ENCODE data around the gene TTC17. TPM values are rescaled to one million over a fixed set of nuclear protein-coding genes. Genes with fewer than 3 reads are reported as not detected.
A peak's percentile ranks its signal among the peaks of the same experiment; 100 is the strongest.

The TTC17 gene
- total RNA-seq, 1 donor from 2014 or later, result 56.7 TPM

DNA sequence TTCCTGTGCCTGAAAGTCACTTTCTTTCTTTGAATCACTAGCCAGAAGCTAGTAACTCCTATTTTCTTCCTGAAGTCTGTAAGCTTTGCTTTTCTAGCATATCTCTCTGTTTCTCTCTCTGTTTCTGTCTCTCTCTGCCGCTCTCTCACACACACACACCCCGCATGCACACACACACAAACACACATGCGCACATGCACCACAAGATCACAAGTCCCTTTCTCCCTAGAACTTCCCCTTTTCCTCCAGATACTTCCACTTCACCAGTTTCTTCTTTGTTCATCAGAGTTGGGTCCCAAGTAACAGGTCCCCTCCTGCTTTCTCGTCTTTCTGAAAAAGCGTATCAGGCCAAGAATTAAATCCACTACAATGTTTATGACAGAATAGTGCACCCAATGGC, 173.3 kb downstream of the TTC17 start:
- no peak for DNase-seq (ENCODE audit: low read depth)
- Histone ChIP-seq H3K9ac (ENCODE audit: low read length) (no peak overlapping the region), H4K20me1 (ENCODE audit: insufficient read depth, low read length) (no peaks in the 10 kb centered on the region), H3K27me3 (ENCODE audit: insufficient read depth, low read length) (peaks cover 10% of the 10 kb centered on the region), H2AFZ (ENCODE audit: low read depth, low read length) (no peak overlapping the region), H3K4me3 (ENCODE audit: insufficient read depth, low read depth, low read length) (no peak overlapping the region), H3K9me3 (ENCODE audit: insufficient read depth, low read depth, low read length) (no peaks in the 10 kb centered on the region), H3K36me3 (ENCODE audit: insufficient read depth, low read length) (no peaks in the 10 kb centered on the region), H3K79me2 (ENCODE audit: insufficient read depth, low read length) (no peaks in the 10 kb centered on the region), H3K4me2 (ENCODE audit: low read length) (no peak overlapping the region), H3K27ac (ENCODE audit: low read depth, low read length) (no peak overlapping the region), H3K4me1 (ENCODE audit: insufficient read depth, low read length) (no peaks in the 10 kb centered on the region)
- H3K9me3 Mint-ChIP-seq (ENCODE audit: unreplicated experiment), result peaks cover 2% of the 10 kb centered on the region
- TF ChIP-seq, protein P1, sequence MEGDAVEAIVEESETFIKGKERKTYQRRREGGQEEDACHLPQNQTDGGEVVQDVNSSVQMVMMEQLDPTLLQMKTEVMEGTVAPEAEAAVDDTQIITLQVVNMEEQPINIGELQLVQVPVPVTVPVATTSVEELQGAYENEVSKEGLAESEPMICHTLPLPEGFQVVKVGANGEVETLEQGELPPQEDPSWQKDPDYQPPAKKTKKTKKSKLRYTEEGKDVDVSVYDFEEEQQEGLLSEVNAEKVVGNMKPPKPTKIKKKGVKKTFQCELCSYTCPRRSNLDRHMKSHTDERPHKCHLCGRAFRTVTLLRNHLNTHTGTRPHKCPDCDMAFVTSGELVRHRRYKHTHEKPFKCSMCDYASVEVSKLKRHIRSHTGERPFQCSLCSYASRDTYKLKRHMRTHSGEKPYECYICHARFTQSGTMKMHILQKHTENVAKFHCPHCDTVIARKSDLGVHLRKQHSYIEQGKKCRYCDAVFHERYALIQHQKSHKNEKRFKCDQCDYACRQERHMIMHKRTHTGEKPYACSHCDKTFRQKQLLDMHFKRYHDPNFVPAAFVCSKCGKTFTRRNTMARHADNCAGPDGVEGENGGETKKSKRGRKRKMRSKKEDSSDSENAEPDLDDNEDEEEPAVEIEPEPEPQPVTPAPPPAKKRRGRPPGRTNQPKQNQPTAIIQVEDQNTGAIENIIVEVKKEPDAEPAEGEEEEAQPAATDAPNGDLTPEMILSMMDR (IDR thresholded peaks at IDR 0.05; ENCODE audit: insufficient read depth, low read depth, low read length), result no peak
- TF ChIP-seq EZH2 (IDR thresholded peaks at IDR 0.05; ENCODE audit: insufficient read depth, low read length), result no peak
- H3K36me3 Mint-ChIP-seq (ENCODE audit: low read depth, unreplicated experiment), result no peaks in the 10 kb centered on the region
- no peaks in the 10 kb centered on the region for H3K4me1 Mint-ChIP-seq (ENCODE audit: low read depth, unreplicated experiment)
- no peak overlapping the region for H3K4me3 Mint-ChIP-seq (ENCODE audit: unreplicated experiment)
- H3K27me3 Mint-ChIP-seq (ENCODE audit: low read depth, unreplicated experiment), result peaks cover 12% of the 10 kb centered on the region
- no peak for FAIRE-seq
- no peak overlapping the region for H3K27ac Mint-ChIP-seq (ENCODE audit: unreplicated experiment)

DNA sequence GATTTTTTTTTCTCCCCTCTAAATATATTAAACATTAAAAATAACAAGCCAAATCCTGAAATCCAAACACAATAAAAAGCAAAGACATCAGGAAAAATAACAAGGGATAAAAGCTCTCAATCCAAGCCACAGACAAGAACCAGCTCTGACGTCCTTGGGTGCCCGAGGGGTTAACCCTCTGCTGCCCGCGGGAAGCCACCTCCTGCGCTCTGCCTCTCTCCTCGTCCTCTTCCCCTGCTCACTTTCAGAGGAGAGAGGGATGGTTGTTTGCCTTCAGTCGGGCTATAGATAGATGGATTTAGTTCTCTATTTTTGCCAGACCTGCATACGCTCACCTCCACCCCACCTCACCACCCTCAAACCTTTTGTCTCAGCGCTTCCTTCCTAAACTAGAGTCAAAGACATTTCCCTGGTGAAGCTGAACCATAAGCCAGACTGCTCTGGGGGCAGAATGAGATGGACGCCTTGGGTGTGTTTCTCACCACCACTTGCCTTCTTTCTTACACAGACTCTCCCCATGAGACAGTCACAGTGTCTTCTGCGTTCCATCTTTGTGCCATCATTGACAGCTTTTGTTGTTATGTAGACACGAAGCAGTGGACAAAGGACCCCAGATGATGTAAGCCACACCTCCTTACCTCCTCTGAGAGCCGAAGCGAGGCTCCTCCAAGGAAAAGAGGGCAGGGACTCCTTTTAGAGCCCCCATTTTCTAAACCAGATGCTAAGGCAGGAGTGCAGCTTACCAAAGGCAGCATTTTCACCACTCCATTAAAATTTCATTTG, 179.3 kb downstream of the TTC17 start:
- Mint-ChIP-seq H3K4me1 (ENCODE audit: low read depth, unreplicated experiment) (peaks cover 10% of the 10 kb centered on the region), H3K4me3 (ENCODE audit: unreplicated experiment) (no peak overlapping the region), H3K27me3 (ENCODE audit: low read depth, unreplicated experiment) (peaks cover 21% of the 10 kb centered on the region), H3K27ac (ENCODE audit: unreplicated experiment) (no peak overlapping the region), H3K9me3 (ENCODE audit: unreplicated experiment) (peaks cover 6% of the 10 kb centered on the region), H3K36me3 (ENCODE audit: low read depth, unreplicated experiment) (peaks cover 1% of the 10 kb centered on the region)
- H3K4me1 ChIP-seq (ENCODE audit: insufficient read depth, low read length), result no peaks in the 10 kb centered on the region
- peaks cover 11% of the 10 kb centered on the region for H3K27me3 ChIP-seq (ENCODE audit: insufficient read depth, low read length)
- no peaks in the 10 kb centered on the region for H3K36me3 ChIP-seq (ENCODE audit: insufficient read depth, low read length)
- no peaks in the 10 kb centered on the region for H3K79me2 ChIP-seq (ENCODE audit: insufficient read depth, low read length)
- H3K9me3 ChIP-seq (ENCODE audit: insufficient read depth, low read depth, low read length), result no peaks in the 10 kb centered on the region
- no peak overlapping the region for H3K4me2 ChIP-seq (ENCODE audit: low read length)
- no peak overlapping the region for H3K27ac ChIP-seq (ENCODE audit: low read depth, low read length)
- no peak for TF ChIP-seq EZH2 (IDR thresholded peaks at IDR 0.05; ENCODE audit: insufficient read depth, low read length)
- TF ChIP-seq, protein P1 (IDR thresholded peaks at IDR 0.05; ENCODE audit: insufficient read depth, low read depth, low read length), result no peak
- peak overlapping the region; percentile 18 for H2AFZ ChIP-seq (ENCODE audit: low read depth, low read length)
- no peak overlapping the region for H3K9ac ChIP-seq (ENCODE audit: low read length)
- no peaks in the 10 kb centered on the region for H4K20me1 ChIP-seq (ENCODE audit: insufficient read depth, low read length)
- DNase-seq (ENCODE audit: low read depth) (no peak), FAIRE-seq (no peak)
- no peak overlapping the region for H3K4me3 ChIP-seq (ENCODE audit: insufficient read depth, low read depth, low read length)

DNA sequence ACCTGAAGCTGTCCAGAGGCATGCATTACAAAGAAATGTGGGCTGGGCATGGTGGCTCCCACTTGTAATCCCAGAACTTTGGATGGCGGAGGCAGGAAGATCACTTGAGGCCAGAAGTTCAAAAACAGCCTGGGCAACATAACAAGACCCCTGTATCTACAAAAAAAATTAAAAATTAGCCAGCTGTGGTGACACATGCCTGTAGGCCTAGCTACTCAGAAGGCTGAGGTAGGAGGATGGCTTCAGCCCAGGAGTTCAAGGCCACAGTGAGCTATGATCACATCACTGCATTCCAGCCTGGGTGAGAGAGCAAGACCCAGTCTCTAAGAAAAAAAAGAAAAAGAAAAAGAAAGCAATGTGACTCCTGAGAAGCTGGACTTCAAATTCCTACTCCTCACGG, 183.3 kb downstream of the TTC17 start:
- no peak for DNase-seq (ENCODE audit: low read depth)
- no peak overlapping the region for H3K4me3 Mint-ChIP-seq (ENCODE audit: unreplicated experiment)
- no peak overlapping the region for H3K9ac ChIP-seq (ENCODE audit: low read length)
- H3K36me3 ChIP-seq (ENCODE audit: insufficient read depth, low read length), result no peaks in the 10 kb centered on the region
- H3K9me3 Mint-ChIP-seq (ENCODE audit: unreplicated experiment), result peaks cover 13% of the 10 kb centered on the region
- H3K36me3 Mint-ChIP-seq (ENCODE audit: low read depth, unreplicated experiment), result peaks cover 4% of the 10 kb centered on the region
- H3K9me3 ChIP-seq (ENCODE audit: insufficient read depth, low read depth, low read length), result no peaks in the 10 kb centered on the region
- H3K79me2 ChIP-seq (ENCODE audit: insufficient read depth, low read length), result no peaks in the 10 kb centered on the region
- TF ChIP-seq, protein P1 (IDR thresholded peaks at IDR 0.05; ENCODE audit: insufficient read depth, low read depth, low read length), result no peak
- no peak for TF ChIP-seq EZH2 (IDR thresholded peaks at IDR 0.05; ENCODE audit: insufficient read depth, low read length)
- H3K27me3 Mint-ChIP-seq (ENCODE audit: low read depth, unreplicated experiment), result peaks cover 26% of the 10 kb centered on the region
- H3K4me1 Mint-ChIP-seq (ENCODE audit: low read depth, unreplicated experiment), result peaks cover 20% of the 10 kb centered on the region
- H3K27ac ChIP-seq (ENCODE audit: low read depth, low read length), result no peak overlapping the region
- peak overlapping the region; percentile 93 for H3K27ac Mint-ChIP-seq (ENCODE audit: unreplicated experiment)
- H3K4me1 ChIP-seq (ENCODE audit: insufficient read depth, low read length), result no peaks in the 10 kb centered on the region
- H3K27me3 ChIP-seq (ENCODE audit: insufficient read depth, low read length), result peaks cover 9% of the 10 kb centered on the region
- H4K20me1 ChIP-seq (ENCODE audit: insufficient read depth, low read length), result no peaks in the 10 kb centered on the region
- H2AFZ ChIP-seq (ENCODE audit: low read depth, low read length), result no peak overlapping the region
- H3K4me2 ChIP-seq (ENCODE audit: low read length), result no peak overlapping the region
- H3K4me3 ChIP-seq (ENCODE audit: insufficient read depth, low read depth, low read length), result no peak overlapping the region
- FAIRE-seq, result no peak

All from astrocyte (in vitro differentiated cells and primary cell).